Astrocyte (in vitro differentiated cells and primary cell): ENCODE measurements around the gene H6PD.

Experiments used
- CTCF ChIP-seq: IDR thresholded peaks from 2 replicates; pipeline ENCODE4 v1.5.1; 2011; ENCODE audit warnings: low read depth, mild to moderate bottlenecking, inconsistent platforms, low read length, moderate library complexity; ENCODE audit not compliant: insufficient read depth
- EZH2 ChIP-seq: IDR thresholded peaks from 2 replicates; pipeline ENCODE4 v1.6.1; 2012; ENCODE audit warnings: mild to moderate bottlenecking, low read length, inconsistent platforms; ENCODE audit not compliant: insufficient read depth

GRCh38 chr1:9315411-9316079, 81.0 kb downstream of the H6PD start:
- TF ChIP-seq CTCF (no peak), EZH2 (no peak)
